H1 (cell line): ENCODE measurements around the gene MAPK4.

Experiments
- EZH2 ChIP-seq: fragments of 200-600 bp; sonication (generic); IDR thresholded peaks from 2 replicates; pipeline ENCODE4 v1.7.1; 2012; ENCODE audit warnings: low read depth, mild to moderate bottlenecking, moderate library complexity, low read length, inconsistent platforms; ENCODE audit not compliant: severe bottlenecking
- POLR2A ChIP-seq, 2 experiments: IDR thresholded peaks; 1 replicate in 1 of 2; 2 replicates in 1 of 2; pipeline ENCODE4 v1.6.1; 2011; ENCODE audit warnings: low read depth in 2 of 2, low read length in 2 of 2, mild to moderate bottlenecking in 2 of 2; ENCODE audit errors: control extremely low read depth in 1 of 2
- POLR2AphosphoS5 ChIP-seq: IDR thresholded peaks from 2 replicates; pipeline ENCODE4 v1.6.1; 2011; ENCODE audit warnings: low read depth, low read length
- TF ChIP-seq, protein P1 (sequence below), 3 experiments: IDR thresholded peaks; 1 replicate in 2 of 3; 2 replicates in 1 of 3; pipeline versions ENCODE4 v1.5.1 to v1.6.1; 2011; ENCODE audit warnings: low read length in 3 of 3, mild to moderate bottlenecking in 3 of 3, inconsistent platforms in 2 of 3, low read depth in 1 of 3, moderate library complexity in 1 of 3; ENCODE audit not compliant: insufficient read depth in 1 of 3; ENCODE audit errors: control extremely low read depth in 1 of 3

DNA sequence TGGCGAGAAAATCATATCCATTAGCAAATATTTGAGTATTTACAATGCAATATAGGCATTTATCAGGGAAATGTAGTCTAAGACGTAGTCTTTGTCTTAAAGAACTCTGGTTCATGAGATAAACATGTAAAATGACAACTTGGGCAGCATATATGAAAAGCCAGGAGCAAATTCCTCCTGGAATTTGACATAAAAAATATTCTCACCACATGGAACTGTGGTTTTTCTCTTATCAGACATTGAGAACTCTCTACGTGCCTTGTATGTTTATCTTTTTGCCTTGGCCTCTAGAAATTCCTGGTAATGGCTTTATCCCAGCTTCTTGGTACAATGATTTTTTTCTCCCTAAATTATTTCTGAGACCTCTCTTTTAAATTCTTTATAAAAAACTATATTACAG lies 2.8 kb downstream of the MAPK4 start:
- TF ChIP-seq, protein P1, sequence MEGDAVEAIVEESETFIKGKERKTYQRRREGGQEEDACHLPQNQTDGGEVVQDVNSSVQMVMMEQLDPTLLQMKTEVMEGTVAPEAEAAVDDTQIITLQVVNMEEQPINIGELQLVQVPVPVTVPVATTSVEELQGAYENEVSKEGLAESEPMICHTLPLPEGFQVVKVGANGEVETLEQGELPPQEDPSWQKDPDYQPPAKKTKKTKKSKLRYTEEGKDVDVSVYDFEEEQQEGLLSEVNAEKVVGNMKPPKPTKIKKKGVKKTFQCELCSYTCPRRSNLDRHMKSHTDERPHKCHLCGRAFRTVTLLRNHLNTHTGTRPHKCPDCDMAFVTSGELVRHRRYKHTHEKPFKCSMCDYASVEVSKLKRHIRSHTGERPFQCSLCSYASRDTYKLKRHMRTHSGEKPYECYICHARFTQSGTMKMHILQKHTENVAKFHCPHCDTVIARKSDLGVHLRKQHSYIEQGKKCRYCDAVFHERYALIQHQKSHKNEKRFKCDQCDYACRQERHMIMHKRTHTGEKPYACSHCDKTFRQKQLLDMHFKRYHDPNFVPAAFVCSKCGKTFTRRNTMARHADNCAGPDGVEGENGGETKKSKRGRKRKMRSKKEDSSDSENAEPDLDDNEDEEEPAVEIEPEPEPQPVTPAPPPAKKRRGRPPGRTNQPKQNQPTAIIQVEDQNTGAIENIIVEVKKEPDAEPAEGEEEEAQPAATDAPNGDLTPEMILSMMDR (IDR thresholded peaks at IDR 0.05; ENCODE audit: control extremely low read depth in 1 of 3, insufficient read depth in 1 of 3, low read depth in 1 of 3, low read length in 3 of 3), result no peak
- TF ChIP-seq POLR2AphosphoS5 (no peak), EZH2 (no peak), POLR2A (IDR thresholded peaks at IDR 0.05; ENCODE audit: control extremely low read depth in 1 of 2, low read depth in 2 of 2, low read length in 2 of 2) (no peak)
